NOMO-1 treated with DMSO at 0.1 percent for 48 hours (cell line): ENCODE measurements around the gene ELF1.
"Not testable (repeated sequence)": the region's sequence is repeated elsewhere in the genome, so short reads cannot be mapped to it uniquely, and the experiment has no call there.

ENCODE experiments used
- DNase-seq: peaks from one replicate; lab custom pipeline; 2025; ENCODE audit not compliant: unreplicated experiment; lab: John Stamatoyannopoulos, UW

Gene ELF1

GRCh38 chr13:41042419-41042818, 23.3 kb upstream of the ELF1 start:
- DNase-seq = not testable (repeated sequence)

- no peak for DNase-seq
Observed at GRCh38 chr13:41040584-41041334, 21.6 kb upstream of the ELF1 start.

- no peak for DNase-seq
Observed at GRCh38 chr13:41039746-41040145, 20.6 kb upstream of the ELF1 start.

GRCh38 chr13:41036557-41036956, 17.4 kb upstream of the ELF1 start:
- not testable (repeated sequence) for DNase-seq

DNA sequence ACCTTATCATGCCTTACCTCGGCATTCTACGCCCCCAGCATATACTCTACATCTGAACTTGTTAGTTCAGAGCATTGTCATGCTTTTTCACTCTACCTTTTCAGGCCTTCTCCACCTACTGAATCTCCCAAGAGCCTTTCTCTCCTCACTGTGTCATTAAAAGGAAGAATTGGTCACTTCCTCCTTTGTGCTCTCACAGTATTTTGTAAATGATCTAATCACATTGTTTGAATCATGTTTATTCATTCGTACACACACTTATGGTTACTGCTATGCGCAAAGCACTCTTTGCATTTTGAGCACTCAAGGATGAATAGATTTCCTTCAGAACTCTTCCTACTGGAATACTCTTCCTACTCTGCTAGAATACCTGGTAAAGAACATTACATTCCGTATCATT, 15.8 kb upstream of the ELF1 start:
- DNase-seq = peak; percentile 43

- no peak for DNase-seq
Observed at GRCh38 chr13:41034382-41034781, 15.3 kb upstream of the ELF1 start.

DNA sequence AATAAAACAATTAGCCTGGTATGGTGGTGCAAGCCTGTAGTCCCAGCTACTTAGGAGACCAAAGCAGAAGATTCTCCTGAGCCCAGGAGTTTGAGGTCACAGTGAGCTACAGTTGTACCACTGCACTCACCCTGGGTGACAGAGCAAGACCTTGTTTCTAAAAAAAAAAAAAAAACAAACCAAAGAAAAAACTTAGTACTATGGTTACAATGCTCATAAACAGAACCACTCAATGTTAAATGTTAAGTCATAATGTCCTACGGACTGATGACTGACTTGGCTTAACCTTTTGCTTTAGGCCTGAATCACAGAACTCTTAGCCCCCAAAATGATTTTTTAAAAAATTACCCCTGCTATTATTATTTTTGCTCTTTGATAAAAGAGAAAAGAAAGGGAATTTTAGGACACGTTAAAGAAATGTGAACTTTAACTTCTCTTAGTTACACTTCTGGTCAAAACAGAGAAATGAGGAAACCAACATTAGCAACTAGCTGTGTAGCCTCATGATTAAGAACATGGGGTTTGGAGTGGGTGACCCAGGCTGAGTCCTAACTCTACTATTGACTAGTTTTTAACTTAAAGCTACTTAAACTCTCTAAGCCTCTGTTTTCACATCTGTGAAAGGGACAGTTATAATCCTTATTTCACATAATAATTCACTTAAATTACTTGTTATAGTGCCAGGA, 13.7 kb upstream of the ELF1 start:
- DNase-seq = no peak

DNA sequence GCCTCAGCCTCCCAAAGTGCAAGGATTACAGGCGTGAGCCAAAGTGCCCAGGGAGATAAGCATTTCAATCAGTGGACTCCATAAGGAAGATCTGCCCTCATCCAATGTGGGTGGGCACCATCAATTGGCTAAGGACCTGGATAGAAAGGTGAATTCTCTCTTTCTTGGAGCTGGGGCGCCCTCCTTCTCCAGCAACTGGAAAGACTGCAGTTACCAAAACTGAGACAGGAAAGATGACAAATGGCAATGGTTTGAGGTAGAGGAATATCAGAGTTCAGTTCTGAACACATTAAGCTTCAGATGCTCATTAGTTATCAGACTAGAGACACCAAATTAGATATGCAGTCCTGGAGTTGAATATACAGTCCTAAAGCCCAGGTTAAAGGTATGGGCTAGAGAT, 10.5 kb upstream of the ELF1 start:
- no peak for DNase-seq

- DNase-seq = no peak
Observed at GRCh38 chr13:41028051-41028450, 8.9 kb upstream of the ELF1 start.

GRCh38 chr13:41026788-41027187, 7.7 kb upstream of the ELF1 start:
- DNase-seq = no peak

- no peak for DNase-seq
Observed at GRCh38 chr13:41025518-41025917, 6.4 kb upstream of the ELF1 start.

GRCh38 chr13:41019578-41020347, 647 bp upstream of the ELF1 start:
- no peak for DNase-seq

GRCh38 chr13:41018602-41018948, 541 bp downstream of the ELF1 start:
- no peak for DNase-seq

DNA sequence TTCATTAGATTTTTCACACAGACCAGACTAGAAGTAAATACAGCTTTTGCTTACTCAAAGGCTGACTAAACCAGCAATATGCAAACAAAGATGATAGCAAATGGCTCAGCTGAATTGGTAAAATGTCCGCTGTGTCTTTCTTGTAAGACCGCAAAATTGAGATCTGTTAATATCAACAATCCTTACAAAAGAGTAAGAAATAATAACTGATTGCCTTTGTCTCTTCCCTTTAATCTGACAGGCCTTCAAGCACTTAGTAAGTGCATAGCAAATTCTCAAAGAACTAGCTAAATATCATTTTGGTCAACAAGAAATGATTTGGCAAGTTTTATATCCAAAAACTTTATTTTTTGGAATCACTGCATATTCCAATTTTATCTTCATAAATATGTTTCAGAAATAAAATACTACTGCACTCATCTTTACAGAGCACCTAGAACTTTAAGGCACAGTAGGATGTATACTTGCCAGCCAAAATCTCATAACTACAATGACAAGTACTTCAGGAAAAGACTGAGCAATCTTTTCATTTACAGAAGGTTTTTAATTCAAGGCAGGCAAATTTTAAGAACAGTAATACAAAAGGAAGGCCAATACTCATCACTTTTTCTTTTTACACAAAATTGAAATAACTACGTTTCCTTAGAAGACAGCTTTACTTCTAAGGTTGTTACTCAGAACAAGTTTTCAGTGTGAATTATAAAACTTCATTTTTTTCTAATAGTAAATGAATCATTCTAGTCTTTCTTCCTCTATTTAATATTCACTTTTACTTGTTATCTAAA, 1.1 kb downstream of the ELF1 start:
- peak; percentile 36 for DNase-seq

GRCh38 chr13:41017159-41017558, 2.0 kb downstream of the ELF1 start:
- peak; percentile 57 for DNase-seq

DNA sequence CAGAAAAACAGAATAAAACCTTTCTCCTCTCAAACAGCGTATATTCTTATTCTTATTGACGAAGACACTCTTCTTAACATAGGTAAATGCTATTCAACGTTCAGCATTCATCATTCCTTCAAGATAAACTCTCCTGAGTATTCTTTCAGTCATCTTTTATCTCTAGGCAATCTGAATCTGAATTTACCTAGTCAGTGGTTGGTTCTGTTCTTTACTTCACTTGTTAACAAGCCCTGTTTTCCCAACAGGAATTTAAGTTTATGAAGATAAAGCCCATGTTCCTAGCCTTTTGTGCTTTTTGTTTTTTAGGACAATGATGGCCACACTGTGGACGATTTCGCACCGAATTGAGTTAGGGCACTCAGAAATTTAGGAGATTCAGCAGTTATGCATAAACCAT, 3.2 kb downstream of the ELF1 start:
- DNase-seq = no peak

GRCh38 chr13:41013835-41014234, 5.3 kb downstream of the ELF1 start:
- DNase-seq = no peak

GRCh38 chr13:41012536-41012935, 6.6 kb downstream of the ELF1 start:
- DNase-seq = no peak

DNA sequence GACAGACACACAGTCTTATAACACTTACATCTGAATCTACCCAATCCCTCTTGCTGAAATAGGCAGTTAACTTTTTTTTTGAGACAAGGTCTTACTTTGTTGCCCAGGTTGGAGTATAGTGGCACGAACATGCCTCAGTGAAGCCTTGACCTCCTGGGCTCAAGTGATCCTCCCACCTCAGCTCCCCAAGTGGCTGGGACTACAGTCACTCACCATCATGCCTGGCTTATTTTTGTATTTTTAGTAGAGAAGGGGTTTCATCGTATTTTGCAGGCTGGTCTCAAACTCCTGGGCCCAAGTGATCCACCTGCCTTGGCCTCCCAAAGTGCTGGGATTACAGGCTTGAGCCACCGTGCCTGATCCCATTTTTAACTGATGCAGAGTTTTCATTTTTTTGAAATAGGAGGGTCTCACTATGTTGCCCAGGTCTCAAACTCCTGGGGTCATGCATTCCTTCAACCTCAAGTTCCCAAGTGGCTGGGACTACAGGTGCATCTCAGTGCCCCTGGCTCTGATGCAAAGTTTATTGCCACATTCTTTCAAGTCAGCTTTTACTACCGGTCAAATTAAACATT, 7.6 kb downstream of the ELF1 start:
- no peak for DNase-seq

DNA sequence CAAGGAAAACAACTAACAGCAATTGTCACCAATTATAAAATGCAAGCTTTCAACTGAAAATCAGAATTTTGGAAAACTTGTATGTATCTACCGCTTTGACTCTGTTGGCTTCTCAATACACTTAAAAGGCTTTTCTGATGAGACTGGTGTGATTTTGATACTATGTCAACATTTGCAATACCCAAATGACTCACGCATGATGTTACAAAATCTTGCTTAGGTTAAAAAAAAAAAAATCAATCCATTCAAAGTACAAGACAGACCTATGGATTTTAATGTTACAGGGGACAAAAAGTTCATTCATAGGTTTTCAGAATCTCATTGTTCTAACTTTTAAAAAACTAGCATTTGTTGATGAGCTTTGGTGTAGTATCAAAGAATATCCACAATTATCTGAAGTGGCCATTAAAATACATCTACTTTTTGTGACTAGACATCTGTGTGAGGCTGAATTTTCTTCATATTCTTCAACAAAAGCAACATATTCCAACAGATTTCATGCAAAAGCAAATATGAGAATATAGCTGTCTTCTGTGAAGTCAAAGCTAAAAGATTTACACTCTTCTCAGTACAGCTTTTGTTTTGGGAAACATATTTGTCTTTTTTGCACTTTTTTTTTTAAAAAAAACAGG, 10.7 kb downstream of the ELF1 start:
- DNase-seq = peak; percentile 79
